ENCODE data around the gene SGCG.
"Not testable (repeated sequence)": the region's sequence is repeated elsewhere in the genome, so short reads cannot be mapped to it uniquely, and the experiment has no call there.

The SGCG gene

GRCh38 chr13:23180711-23181110 is at the start of gene SGCG:
Gene SGCG, plus strand, starts transcription at chr13:23180979. Its CDS starts 22,716 bp downstream, at chr13:23203695.
- DNase-seq (ENCODE audit: low read depth): no peak
- TF ChIP-seq CTCF (conservative IDR thresholded peaks at IDR 0.05; ENCODE audit: low read depth, low read length): no peak

GRCh38 chr13:23134542-23134941 is 46.2 kb upstream of the SGCG start:
- DNase-seq (ENCODE audit: low read depth): no peak
- TF ChIP-seq CTCF (conservative IDR thresholded peaks at IDR 0.05; ENCODE audit: low read depth, low read length): no peak
- no peak overlapping the region for H3K4me3 ChIP-seq (ENCODE audit: low read length)

More at GRCh38 chr13:23180711-23181110, at the start of gene SGCG:
- H3K4me3 ChIP-seq (ENCODE audit: low read length): no peak within 1 kb of the TSS

- no peak for DNase-seq (ENCODE audit: low read depth)
- no peak overlapping the region for H3K4me3 ChIP-seq (ENCODE audit: low read length)
- no peak for TF ChIP-seq CTCF (conservative IDR thresholded peaks at IDR 0.05; ENCODE audit: low read depth, low read length)
Measured at GRCh38 chr13:23140492-23140891, 40.3 kb upstream of the SGCG start.

GRCh38 chr13:23141964-23142363 is 38.8 kb upstream of the SGCG start:
- TF ChIP-seq CTCF (conservative IDR thresholded peaks at IDR 0.05; ENCODE audit: low read depth, low read length): no peak
- H3K4me3 ChIP-seq (ENCODE audit: low read length): no peak overlapping the region
- no peak for DNase-seq (ENCODE audit: low read depth)

GRCh38 chr13:23142607-23143006 is 38.2 kb upstream of the SGCG start:
- DNase-seq (ENCODE audit: low read depth); H3K4me3 ChIP-seq (ENCODE audit: low read length): not testable (repeated sequence)

GRCh38 chr13:23144431-23144830 is 36.3 kb upstream of the SGCG start:
- no peak for TF ChIP-seq CTCF (conservative IDR thresholded peaks at IDR 0.05; ENCODE audit: low read depth, low read length)
- no peak overlapping the region for H3K4me3 ChIP-seq (ENCODE audit: low read length)
- no peak for DNase-seq (ENCODE audit: low read depth)

GRCh38 chr13:23146006-23146405 is 34.8 kb upstream of the SGCG start:
- no peak for DNase-seq (ENCODE audit: low read depth)
- no peak for TF ChIP-seq CTCF (conservative IDR thresholded peaks at IDR 0.05; ENCODE audit: low read depth, low read length)

More at GRCh38 chr13:23146006-23146405, 34.8 kb upstream of the SGCG start:
- H3K4me3 ChIP-seq (ENCODE audit: low read length): no peak overlapping the region

Measured in retinal pigment epithelial cell (primary cell).